ENCODE data around the gene GMEB2.
"Not testable (repeated sequence)": the region's sequence is repeated elsewhere in the genome, so short reads cannot be mapped to it uniquely, and the experiment has no call there.

The GMEB2 gene

DNA sequence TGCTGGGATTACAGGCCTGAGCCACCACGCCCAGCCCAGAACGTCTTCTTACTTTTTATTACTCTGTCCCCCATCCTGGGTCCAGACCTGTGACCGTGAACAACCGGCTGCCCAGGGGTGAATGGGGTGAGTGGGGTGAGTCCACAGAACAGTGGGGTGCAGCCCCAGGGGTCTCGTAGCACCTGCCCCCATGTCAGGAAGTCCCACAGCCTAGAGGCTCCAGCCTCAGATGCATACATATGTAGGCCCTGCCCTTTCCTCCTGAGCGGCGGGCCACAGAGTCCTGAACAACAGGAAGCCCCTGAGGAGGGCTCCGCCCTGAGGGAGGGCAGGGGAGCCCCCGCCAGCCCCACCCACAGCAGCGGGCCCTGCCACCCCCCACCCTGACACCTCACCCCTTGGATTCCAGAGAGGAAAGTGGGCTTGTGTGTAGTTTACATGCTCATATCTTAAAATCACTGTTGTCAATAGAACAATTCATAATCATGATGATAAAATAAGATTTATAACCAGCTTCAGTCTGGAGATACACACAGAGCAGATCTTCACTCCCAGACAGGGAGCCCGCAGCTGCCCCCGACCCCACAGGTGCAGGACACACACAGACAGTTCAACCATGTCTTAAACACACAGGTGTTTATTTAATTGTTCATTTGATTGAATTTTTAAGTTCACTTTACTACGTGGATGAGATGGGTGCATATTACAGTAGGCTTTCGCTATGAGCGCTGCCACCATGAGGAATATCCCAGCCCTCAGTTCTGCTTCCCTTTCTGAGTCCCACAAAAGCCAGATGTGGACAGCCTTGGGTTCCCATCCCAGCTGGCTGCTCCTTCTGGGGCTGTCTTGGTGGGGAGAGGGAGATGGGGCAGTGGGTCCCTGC lies 12.4 kb upstream of the GMEB2 start:
- no peak for DNase-seq (ENCODE audit: low read depth in 3 of 3)

DNA sequence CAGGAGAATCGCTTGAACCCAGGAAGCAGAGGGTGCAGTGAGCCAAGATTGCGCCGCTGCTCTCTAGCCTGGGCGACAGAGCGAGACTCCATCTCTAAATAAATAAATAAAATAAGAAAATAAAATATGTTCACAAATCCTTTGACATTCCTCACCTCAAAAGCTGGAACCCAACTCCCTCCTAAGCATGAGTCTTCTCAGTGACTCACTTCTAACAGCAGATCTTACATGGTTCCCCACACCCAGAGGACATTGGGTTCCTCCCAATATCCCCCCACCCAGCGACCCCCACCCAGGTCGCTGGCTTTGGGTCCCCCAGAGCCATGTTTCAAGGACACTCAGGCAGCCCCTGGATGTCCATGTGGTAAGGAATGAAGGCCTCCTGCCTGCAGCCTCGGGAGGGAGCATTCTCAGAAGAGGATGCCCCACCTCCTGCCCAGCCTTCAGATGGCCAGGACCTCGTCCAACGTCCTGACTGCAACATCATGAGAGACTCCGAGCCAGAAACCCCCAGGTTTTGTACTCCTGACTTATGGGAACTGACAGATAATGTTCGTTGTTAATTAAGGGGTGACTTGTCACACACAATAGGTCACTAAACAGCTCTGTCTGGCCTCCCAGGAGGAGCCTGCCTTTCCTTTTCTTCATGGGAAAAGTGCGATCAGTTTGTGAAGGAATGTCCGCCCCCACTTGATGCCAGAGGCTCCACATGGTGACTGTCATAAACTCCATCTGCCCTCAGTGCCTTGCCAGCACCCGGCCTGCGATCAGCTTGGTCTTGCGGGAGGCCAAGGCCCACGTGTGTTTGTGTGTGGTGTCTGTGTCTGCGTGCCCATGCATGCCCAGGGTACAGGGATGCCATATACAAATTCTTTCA lies 10.1 kb upstream of the GMEB2 start:
- DNase-seq (ENCODE audit: low read depth in 3 of 3): no peak

DNA sequence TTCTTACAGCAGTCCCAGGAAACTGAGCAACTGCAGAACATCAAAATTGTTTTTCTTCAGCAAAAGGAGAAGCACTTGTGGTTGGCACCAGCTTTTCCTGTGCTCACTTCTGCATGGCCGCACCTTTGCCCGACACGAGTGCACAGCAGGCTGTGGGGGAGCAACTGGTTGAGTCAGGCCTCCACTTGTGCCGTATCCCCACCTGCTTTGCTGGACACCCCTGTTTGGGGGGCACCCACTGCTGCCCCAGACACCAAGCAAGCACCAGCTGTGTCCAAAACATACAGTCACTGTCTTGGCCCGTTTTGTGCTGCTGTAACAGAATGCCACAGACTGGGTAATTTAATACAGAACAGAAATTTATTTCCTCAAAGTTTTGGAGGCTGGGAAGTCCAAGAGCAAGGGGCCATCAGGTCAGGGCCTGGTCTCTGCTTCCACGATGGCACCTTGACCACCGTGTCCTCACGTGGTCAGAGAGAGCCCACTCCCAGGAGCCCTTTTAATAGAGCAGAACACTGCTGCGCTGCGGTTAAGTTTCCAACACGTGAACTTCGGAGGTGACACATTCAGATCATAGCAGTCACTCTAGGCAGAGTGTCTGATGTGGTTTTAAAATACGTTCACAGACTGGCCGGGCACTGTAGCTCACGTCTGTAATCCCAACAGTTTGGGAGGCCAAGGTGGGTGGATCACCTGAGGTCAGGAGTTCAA lies 8.7 kb upstream of the GMEB2 start:
- peak in 1 of 3 donors; percentile 66 for DNase-seq (ENCODE audit: low read depth in 3 of 3)

DNA sequence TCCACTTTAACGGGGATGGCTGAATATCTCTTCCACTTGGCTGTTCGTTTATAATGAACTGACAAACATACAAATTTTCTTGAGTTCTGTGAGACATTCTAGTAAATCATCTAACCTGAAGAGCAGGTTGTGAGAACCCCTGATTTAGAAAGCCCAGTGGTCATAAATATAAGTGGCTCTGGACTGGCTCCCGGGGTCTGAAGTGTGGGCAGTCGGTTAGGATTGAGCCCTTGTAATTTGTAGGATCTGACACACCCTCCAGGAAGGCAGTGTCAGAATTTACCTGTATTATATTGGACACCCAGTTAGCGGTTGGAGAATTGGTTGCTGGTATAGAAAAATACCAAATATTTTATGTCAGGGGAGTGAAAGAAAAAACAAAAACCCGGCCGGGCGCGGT lies 6.8 kb upstream of the GMEB2 start:
- DNase-seq (ENCODE audit: low read depth in 3 of 3): no peak

DNA sequence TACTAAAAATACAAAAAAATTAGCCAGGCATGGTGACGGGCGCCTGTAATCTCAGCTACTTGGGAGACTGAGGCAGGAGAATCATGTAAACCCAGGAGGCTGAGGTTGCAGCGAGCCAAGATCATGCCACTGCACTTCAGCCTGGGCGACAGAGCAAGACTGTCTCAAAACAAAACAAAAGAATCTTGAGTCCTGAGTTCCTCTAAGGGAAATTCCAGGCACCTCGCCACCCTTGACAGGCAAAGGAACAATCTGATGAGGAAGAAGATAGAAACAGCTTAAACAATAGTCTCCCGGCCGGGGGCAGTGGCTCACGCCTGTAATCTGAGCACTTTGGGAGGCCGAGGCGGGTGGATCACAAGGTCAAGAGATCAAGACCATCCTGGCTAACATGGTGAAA lies 4.5 kb upstream of the GMEB2 start:
- DNase-seq (ENCODE audit: low read depth in 3 of 3): not testable (repeated sequence)

DNA sequence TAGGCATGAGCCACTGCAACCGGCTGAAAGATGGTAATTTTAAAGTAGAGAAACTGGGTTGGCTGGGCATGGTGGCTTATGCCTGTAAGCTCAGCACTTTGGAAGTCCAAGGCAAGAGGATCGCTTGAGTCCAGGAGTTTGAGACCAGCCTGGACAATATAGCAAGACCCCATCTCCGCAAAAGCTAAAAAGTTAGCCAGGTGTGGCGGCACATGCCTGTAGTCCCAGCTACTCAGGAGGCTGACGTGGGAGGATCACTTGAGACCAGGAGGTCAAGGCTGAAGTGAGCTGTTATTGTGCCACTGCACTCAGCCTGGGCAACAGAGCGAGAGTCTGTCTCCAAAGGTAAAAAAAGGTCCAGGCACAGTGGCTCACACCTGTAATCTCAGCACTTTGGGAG lies 4.1 kb upstream of the GMEB2 start:
- DNase-seq (ENCODE audit: low read depth in 3 of 3): not testable (repeated sequence)

DNA sequence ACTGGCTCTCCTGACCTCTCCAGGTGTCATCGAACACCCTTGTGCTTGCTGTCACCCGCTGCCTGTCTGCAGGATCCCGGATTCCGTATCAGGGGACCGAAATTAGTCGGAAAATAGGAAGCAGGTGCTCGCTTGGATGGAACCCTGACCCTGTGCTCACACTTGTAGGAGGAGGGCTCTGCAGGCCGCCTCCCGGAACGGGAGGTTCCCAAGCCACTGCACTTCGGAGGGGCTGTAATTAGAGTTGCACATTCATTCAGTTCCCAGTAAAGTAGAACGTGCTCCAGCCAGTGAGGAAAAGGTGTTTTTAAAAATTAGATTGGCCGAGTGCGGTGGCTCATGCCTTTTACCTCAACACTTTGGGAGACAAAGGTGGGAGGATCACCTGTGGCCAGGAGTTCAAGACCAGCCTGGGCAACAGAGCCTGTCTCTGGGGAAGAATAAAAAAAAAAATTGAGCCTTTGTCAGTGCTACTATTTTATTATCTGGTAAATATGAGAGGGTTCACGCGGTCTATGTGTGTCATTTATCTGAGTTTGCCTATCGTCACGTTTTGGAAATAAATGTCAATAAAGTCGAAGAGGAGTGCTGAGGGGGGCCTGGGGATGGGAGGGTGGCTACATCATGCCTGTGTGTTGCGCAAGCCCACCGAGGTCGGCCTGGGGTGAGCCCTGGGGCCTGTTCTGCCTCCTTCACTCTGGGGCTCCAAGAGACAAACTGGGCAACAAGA lies 1.5 kb upstream of the GMEB2 start:
- peak in 1 of 3 donors; percentile 68 for DNase-seq (ENCODE audit: low read depth in 3 of 3)

DNA sequence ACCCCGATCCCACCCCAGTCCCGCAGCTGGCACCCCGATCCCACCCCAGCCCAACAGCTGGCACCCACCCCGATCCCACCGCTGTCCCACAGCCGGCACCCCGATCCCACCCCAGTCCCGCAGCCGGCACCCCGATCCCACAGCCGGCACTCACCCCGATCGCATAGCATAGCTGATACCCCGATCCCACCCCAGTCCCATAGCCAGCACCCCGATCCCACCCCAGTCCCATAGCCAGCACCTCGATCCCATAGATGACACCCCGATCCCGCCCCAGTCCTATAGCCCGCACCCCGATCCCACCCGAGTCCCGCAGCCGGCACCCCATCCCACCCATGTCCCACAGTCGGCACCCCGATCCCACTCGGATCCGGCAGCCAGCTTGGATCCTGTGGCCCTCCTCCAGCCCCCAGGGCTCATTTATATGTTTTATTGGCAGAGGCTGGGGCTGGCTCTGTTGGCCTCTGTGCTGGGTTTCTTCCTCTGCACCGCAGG lies 897 bp upstream of the GMEB2 start:
- DNase-seq (ENCODE audit: low read depth in 3 of 3): no peak

DNA sequence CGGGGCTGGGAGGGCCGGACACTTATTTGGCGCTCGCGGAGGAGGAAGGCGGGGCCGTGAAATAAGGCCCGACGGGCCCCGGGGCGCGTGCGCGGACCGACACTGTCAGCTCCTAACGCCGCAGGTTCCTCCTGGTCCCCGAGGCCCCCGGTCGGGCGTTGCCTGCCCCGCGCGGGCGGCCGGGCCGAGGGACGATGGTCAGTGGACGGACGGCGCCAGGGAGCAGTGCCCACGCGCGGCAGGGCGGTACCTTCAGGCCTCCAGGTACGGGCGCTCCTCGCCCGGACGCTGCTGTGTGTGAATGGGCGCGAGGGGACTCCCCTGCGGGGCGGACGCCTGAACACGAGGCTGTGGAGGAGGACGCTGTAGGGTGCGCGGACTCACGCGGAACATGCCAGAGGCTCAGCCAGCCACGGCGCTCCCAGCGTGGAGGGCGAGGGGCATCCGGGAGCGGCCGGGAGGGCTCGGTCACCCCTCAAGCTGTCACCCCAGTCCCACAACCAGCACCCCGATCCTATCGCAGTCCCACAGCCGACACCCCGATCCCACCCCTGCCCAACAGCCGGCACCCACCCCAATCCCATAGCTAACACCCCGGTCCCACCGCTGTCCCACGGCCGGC lies 339 bp upstream of the GMEB2 start:
- peak; percentile 87 to 89 (median 89) for DNase-seq (ENCODE audit: low read depth in 3 of 3)

DNA sequence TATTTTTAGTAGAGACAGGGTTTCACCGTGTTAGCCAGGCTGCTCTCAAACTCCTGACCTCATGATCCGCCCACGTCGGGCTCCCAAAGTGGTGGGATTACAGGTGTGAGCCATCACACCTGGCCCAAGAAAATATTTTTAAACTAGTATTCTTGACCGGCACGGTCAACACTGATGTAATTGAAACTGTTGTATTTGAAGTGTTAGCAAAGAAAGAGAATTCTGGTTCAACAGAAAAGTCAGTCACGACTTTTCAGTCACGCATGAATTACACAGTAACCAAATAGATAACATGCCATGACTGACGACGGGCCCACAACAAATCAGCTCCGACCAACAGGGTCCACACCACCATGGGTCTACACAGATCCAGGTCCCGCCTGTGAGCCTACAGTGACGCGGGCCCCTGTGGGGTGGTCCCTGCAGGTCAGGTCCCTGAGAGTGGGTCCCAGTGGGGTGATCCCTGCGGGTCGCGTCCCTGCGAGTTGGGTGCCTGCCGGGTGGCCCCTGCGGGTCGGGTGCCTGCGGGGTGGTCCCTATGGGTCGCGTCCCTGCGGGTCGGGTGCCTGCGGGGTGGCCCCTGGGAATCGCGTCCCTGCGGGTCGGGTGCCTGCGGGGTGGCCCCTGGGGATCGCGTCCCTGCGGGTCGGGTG lies 1.0 kb downstream of the GMEB2 start:
- DNase-seq (ENCODE audit: low read depth in 3 of 3): no peak

DNA sequence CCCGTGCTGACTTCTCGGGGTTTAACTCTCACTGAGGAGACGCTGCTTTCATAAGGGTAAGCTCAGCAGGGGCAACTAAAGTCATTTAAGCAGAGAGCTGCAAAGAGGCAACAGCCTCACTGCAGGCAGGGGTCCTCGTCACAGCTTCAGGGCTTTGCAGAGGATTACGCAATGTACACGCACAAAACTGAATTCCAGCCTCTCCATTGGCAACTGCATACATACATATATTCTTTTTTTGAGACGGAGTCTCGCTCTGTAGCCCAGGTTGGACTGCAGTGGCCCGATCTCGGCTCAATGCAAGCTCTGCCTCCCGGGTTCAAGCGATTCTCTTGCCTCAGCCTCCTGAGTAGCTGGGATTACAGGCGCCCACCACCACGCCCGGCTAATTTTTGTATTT lies 2.4 kb downstream of the GMEB2 start:
- DNase-seq (ENCODE audit: low read depth in 3 of 3): no peak

DNA sequence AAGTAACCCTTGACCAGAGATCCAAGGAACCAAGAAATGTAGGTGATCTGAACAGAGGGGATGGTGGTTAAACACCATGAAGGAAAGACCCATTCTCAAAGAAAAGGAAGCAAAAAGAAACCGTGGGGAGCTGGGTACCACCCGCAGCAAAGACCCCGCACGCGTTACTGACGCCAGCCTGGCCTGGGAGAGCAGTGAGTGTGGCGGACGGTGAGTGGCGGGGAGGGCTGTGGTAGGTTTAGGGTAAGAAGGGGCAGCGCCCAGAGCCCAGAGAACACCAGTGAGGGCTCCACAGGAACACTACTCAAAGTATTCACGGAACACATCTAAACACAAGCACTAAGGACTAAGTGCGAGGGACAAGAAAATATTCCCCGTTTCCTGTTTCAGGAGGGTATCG lies 4.2 kb downstream of the GMEB2 start:
- DNase-seq (ENCODE audit: low read depth in 3 of 3): no peak

DNA sequence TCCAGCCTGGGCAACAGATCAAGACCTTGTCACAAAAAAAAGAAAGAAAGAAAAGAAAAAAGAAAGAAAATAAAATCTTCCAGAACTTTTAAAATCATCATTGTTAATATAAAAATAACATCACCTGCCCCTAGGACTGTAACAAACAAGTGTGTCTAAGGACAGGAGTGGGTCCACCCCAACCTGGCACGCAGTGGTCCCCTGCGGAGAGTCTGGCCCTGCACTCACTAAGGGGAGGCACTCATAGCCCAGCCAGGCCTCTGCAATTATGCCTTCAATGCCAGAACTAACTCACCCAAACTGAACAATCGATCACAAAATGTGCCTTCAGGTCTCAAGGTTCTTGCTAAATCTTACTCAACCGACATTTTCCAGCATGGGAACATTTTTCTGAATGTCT lies 4.8 kb downstream of the GMEB2 start:
- DNase-seq (ENCODE audit: low read depth in 3 of 3): no peak

DNA sequence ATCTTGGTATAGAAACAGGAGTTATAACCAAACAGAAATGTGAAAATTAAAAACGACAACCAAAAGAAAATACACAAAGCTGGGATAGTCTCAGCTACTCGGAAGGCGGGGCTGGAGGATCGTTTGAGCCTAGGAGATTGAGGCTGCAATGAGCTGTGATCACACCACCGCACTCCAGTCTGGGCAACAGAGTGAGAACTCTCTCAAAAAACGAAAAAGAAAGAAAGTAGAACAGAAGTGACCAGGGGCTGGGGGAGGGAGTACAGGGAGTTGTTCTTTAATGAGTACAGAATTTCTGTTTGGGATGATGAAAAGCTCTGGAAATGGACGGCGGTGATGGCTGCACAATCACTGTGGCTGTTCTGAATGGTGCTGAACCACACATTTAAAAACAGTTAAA lies 5.9 kb downstream of the GMEB2 start:
- no peak for DNase-seq (ENCODE audit: low read depth in 3 of 3)

DNA sequence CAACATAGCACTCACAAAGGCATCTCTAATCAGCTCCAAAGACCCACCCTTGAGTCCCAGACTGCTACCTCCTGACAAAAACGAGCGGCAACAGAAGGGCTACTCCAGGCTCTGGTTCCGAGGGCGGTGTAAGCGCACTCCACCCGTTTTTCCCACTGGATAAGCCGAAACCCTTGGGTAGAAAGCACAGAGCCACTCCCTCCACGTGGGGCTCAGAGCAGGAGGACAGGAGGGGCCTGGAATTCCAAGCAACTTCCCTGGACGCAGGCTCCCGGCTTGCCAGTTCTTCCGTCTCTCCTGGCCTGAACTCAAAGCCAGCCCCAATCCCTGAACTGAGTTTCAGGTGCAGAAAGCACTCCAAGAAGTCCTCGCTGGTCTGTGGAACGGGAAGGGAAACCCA lies 7.4 kb downstream of the GMEB2 start:
- DNase-seq (ENCODE audit: low read depth in 3 of 3): no peak

DNA sequence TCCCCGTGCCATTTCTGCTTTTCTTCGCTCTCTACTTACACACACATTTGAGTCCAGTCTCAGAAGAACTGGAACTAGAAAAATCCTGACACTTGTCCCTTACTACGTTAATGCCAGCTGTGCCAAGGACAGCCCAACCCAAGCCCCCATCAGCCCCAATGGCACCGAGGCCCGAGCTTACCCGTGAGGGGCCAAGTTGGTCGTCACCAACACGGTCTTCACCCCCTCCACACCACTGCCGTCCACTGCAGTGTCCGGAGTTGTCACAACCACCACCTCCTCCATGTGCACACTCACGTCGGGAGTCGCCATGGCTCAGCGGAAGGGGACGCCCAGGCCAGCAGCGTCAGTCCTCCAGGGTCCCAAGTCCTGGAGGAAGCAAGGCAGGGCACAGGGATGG lies 7.8 kb downstream of the GMEB2 start:
- no peak for DNase-seq (ENCODE audit: low read depth in 3 of 3)

DNA sequence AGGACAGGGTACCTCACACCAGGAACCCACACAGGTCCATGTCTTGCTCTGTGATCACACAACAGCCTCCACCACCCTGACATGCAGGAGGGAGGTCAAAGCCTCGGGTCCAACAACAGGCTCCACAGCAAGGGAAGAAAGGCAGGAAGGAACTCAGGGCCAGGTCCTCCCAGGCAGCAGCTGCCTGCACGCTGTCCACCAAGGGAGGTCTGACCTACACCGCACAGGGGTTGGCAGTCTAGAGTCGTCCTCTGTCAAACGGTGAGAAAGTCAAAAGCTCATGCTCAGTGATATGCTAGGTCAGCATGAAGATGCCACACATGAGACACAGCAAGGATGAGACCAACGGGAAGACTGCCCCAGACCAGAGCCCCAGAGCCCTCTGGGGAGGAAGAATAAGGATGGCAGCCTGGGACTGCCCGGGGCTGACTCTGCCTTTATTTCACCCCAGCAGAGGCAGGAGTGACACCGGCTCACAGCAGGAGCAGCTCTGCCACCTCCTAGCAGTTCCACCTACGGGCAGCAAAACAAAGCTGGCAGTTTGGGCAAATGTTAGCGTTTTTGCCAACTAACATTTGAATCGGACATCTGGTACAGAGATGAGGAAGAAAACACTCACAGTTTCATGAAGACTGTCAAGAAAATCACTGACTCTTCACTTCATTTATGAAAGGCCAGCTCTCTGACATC lies 8.5 kb downstream of the GMEB2 start:
- no peak for DNase-seq (ENCODE audit: low read depth in 3 of 3)

DNA sequence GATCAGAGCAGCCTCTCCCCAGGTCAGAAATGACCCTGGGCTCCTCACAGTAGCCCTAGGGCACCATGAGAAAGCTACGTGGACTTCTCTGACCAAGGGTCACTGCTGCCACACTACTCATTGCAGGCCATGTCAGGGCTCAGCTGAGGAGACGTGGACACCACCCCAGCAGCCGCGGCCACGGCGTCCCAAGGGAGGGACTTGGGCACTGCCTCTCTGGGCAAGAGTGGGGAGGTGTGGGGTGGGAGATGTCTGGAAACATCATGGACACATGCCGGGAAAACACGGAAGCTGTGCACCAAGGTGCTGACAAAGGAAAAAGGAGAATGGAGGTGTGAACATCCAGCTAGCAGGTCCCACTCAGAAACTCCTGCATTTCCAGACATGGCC lies 9.0 kb downstream of the GMEB2 start:
- no peak for DNase-seq (ENCODE audit: low read depth in 3 of 3)

DNA sequence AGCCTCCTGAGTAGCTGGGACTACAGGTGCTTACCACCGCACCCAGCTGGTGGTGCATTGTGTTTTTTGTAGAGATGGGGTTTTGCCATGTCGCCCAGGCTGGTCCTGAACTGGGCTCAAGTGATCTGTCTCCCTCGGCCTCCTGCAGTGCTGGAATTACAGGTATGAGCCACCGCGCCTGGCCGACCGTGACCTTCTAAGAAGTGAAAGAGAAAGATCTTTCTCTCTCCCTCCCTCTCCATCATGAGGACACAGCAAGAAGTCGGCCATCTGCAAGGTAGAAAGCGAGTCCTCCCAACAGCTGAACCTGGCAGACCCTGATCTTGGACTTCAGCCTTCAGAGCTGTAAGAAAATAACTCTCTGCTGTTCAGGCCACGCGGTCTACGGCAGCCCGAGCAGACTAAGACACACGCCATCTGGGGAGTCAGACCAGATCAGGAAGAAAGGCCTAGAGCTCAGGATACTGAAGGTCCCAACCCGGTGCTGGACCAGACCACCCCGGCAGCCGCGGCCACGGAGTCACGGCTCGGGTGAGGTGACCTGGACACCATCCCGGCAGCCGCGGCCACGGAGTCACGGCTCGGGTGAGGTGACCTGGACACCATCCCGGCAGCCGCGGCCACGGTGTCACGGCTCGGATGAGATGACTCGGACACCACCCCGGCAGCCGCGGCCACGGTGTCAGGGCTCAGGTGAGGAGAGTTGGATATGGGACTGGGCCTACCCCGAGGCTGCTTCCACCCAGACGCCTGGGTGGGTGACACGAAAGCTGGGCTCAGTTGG lies 9.6 kb downstream of the GMEB2 start:
- no peak for DNase-seq (ENCODE audit: low read depth in 3 of 3)

Data from stimulated activated CD4-positive, alpha-beta T cell treated with anti-CD3 and anti-CD28 coated beads, TNF-alpha, amount 100 ng/mL, for 48 hours (primary cell).